Stromal cell of bone marrow (primary cell): Measurements from ENCODE around the gene CCDC32.
A peak's percentile ranks its signal among the peaks of the same experiment; 100 is the strongest.

Experiments
- DNase-seq: peaks from one replicate; pipeline ENCODE4 v3.0.0-alpha.2; 2012; ENCODE audit warnings: low read depth

Gene CCDC32

GRCh38 chr15:40511472-40512133 lies 53.2 kb downstream of the CCDC32 start:
- no peak for DNase-seq

GRCh38 chr15:40511093-40511471 lies 53.8 kb downstream of the CCDC32 start:
- no peak for DNase-seq

GRCh38 chr15:40510201-40510600 lies 54.6 kb downstream of the CCDC32 start:
- DNase-seq: no peak

DNA sequence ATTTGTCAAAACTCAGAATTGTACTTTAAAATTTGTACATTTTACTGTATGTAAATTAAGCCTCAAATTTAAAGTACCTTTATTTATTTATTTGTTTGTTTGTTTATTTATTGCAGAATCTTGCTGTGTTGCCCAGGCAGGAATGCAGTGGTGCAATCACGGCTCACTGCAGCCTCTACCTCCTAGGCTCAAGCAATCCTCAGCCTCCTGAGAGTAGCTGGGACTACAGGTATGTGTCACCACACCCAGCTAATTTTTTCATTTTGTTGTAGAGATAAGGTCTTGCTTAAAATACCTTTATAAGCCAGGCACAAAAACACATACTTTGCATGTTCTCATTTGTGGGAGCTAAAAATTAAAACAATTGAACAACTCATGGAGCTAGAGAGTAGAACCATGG lies 56.6 kb downstream of the CCDC32 start:
- DNase-seq: no peak

DNA sequence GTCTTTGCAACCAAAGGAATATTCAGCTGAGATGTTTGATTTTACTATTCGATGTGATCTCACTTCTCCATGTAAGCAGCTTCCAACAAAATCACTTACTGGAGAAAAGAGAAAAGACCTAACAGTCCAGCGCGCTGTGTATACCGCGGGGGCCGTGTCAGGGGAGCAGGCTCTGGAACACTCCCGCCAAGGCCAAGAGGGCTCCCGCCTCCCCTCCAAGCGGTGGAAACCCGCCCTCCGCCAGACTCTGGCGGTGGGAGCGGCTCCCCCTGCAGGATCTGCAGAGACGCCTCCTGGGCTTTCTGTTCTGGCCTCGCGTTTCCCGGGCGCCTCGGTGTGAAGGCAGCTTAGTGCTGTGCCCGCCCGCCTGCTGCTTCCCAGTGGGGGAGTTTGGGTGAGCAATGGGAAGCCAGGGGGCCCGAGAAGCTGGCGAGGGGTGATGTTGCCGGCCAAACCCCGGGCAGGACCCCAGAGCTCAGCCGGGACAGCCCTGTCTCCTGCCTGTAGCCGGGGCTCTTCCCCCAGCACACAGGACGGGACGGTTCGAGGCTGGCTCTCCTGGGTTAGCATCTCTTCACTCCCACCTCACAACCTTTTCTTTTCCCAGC lies 57.8 kb downstream of the CCDC32 start:
- DNase-seq: peak; percentile 51
